HG03097 (cell line): ENCODE data around the gene CNGB1.

Experiments
- ATAC-seq: cut with Tn5 transposase; IDR thresholded peaks from one replicate; pipeline ENCODE4 v1.9.1; 2021; ENCODE audit not compliant: unreplicated experiment, low FRiP score

Gene CNGB1

DNA sequence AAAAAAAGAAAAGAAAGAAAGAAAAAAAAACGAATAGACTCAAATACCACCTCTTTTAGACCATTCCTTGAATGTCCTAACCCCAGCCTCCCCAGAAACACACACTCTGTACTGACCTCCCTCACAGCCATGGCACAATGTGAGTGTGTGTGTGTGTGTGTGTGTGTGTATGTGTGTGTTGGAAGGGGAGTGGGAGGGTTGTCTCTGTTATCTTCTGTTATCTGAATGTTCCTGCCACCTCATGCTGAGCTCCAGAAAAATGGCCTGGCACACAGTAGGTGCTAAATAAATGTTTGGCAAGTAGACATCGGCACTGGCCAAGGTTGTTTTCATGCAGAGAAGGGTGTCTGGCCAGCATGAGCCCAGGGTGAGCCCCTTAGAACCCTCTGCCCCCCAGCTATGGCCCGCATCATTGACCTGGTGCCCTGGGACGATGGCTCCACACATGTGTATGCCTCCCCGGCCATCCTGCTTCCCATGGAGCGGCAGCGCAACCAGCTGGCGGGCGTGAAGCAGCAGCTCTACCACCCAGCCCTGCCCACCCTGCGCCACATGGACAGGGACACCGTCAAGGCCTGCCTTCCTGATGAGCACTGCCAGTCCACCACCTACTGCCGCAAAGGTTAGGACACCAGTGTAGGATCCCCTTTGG, 6.6 kb upstream of the CNGB1 start:
- no peak for ATAC-seq

- no peak for ATAC-seq
Observed at GRCh38 chr16:57976331-57976796, 5.4 kb upstream of the CNGB1 start.

GRCh38 chr16:57972306-57972705, 1.4 kb upstream of the CNGB1 start:
- no peak for ATAC-seq

DNA sequence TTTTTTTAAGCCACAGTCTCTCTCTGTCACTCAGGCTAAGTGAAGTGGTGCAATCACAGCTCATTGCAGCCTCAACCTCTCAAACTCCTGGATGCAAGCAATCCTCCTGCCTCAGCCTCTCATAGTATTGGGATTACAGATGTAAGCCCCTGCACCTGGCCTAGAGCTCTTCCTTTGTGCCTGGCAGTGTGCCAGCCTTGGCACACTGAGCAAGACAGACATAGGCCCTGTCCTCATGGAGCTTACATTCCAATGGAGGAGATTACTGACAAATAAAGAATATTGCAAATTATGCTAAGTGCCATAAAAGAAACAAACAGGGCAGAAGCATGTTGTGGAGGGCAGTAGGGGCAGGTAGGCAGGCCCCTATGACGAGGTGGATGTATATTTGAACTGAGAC, 920 bp upstream of the CNGB1 start:
- no peak for ATAC-seq

GRCh38 chr16:57970319-57970718, 609 bp downstream of the CNGB1 start:
- ATAC-seq: no peak

DNA sequence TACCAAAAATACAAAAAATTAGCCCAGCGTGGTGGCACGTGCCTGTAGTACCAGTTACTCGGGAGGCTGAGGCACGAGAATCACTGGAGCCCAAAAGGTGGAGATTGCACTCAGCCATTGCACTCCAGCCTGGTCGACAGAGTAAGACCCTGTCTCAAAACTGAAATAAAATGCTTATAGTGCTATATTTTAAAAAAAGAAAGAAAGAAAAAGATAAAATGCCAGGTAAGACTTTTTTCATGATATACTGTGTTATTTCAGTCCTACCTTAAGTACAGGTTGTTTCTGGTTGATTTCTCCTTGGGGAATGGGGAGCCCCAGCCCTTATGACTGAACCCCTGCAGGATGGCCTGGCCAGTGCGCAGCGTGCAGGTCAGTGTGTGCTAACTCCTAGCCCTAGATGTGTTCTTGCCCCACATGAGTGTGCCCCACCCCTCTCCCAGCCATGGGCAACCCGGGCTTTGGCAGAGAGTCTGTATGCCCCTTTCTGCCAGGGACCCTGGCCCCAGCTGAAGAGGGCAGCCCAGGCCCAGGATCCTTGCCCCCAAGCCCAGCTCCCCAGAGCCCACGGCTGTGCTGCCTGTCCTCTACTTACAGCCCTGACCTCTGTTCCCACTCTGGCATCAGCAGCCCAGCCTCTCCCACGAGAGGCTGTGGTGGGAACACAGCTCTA, 1.3 kb downstream of the CNGB1 start:
- no peak for ATAC-seq

- ATAC-seq: no peak
Observed at GRCh38 chr16:57967916-57968315, 3.0 kb downstream of the CNGB1 start.

DNA sequence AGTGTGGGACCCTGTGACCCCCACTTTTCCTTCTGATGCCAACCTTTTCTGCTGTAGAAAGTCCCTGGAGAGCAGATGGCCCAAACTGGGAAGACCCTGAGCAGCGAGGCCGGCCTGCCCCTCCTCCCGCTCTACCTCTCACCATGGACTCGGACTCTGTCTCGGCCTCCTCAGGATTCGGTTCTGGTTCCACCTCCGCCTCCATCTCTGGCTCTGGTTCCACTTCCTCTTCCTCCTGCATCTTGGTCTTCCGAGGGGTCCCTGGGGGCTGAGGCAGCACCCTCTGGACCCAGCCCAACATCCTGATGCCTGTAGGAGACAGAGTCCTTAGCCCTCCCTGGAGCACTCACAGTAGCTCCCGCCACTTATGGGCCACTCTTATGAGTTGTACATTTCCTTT, 3.9 kb downstream of the CNGB1 start:
- ATAC-seq: no peak

- no peak for ATAC-seq
Observed at GRCh38 chr16:57966204-57966771, 4.6 kb downstream of the CNGB1 start.

- no peak for ATAC-seq
Observed at GRCh38 chr16:57964157-57964700, 6.7 kb downstream of the CNGB1 start.

- no peak for ATAC-seq
Observed at GRCh38 chr16:57962756-57963155, 8.2 kb downstream of the CNGB1 start.

DNA sequence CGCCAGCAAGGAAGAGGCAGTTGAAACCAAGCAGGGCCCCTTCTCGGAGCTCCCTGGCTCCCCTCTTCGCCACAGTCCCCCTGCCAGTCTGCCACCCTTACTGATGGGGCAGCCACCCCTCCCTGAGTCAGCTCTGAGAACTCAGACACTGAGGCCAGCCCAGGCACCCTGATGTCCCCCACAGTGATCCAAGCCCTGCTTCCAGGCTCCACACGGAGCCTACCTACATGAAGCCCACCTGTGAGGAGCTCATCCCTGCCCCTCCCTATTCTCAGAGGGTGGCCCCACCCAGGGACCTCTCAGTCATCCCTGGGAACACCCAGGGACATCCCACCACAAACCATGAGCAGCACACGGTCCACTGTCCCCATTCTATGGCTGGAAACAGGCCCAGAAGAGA, 8.9 kb downstream of the CNGB1 start:
- no peak for ATAC-seq

DNA sequence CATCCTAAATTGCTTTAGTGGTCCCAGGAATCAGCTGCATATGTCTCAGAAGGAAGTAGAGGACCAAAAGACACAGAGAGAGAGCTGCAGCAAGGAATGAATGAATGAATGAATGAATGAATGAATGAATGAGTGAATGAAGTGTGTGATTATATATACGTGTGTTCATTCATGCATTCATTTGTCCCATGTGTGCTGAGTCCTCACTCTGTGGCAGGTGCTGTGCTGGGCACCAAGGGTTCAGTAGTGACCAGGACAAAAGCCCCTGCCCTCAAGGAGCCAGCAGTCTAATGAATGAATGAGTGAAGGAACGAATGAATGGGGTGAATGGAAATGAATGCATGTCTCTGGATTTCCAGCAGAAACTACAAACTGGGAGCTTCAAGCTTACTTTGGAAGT, 9.4 kb downstream of the CNGB1 start:
- no peak for ATAC-seq

DNA sequence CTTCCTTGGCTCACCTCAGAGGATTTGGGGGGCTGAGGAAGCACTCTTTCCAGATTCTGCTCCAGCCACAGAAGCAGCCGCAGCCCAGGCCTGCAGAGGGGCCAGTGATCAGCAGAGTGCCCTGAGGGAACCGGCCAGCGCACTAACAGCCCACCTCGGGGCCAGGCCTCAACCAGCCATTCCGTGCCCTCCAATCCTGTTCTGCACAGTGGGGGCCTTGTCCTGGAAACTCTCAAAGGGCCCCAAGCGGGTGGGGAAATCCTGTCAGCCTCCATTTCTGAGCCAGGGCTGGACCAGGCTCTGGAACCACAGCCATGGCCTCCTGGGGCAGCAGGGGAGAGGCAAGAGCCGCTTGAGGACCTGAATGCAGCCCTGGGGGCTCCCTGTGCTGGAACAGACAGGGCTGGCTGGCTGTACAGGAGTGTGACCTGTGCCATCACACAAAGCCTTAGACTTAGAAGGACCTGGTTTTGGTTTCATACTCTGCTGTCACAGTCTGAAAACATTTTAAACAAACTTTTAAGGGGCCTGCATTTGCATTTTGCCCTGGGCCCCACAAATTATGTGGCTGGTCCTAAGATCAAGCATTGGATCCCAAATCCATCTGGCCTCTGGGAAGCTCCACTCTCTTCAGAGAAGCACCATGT, 10.0 kb downstream of the CNGB1 start:
- ATAC-seq: no peak

DNA sequence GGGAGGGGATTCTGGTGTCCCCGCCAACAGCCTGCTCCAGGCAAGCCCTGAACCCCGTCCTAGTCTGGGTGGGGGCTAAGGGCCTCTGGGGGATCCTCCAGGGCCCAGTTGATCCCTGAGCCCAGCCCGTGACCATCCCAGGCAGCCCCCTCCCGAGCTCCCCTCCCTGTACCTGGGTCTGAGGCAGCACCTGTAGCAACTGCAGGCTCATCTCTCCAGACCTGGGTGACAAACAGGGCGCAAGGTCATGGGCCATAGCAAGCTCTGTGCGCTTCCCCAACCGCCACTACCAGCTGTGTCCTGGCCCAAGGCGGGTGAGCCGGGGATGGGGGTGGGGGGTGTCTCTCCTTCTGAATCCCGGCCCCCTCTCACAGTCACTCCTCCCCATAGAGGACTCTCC, 10.6 kb downstream of the CNGB1 start:
- no peak for ATAC-seq

GRCh38 chr16:57959804-57960203, 11.1 kb downstream of the CNGB1 start:
- no peak for ATAC-seq

- no peak for ATAC-seq
Observed at GRCh38 chr16:57959121-57959520, 11.8 kb downstream of the CNGB1 start.

DNA sequence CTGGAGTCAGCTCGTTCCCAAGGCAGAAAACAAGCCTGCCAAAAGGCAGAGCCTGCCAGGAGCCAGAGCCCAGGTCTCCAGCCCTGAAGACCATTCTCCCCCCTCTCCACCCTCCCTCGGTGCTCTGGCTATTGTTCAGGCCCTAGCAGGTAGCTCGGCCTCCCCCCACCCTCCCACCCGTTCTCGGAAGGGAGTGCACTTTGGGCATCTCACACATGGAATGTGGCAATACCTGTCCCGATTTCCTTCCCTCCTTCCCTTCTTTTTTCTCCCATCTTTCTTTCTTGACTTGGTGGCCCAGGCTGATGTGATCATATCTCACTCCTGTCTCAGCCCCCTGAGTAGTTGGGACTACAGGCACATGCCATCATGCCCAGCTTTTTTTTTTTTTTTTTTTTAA, 12.4 kb downstream of the CNGB1 start:
- ATAC-seq: no peak

GRCh38 chr16:57957673-57958392, 13.1 kb downstream of the CNGB1 start:
- no peak for ATAC-seq

DNA sequence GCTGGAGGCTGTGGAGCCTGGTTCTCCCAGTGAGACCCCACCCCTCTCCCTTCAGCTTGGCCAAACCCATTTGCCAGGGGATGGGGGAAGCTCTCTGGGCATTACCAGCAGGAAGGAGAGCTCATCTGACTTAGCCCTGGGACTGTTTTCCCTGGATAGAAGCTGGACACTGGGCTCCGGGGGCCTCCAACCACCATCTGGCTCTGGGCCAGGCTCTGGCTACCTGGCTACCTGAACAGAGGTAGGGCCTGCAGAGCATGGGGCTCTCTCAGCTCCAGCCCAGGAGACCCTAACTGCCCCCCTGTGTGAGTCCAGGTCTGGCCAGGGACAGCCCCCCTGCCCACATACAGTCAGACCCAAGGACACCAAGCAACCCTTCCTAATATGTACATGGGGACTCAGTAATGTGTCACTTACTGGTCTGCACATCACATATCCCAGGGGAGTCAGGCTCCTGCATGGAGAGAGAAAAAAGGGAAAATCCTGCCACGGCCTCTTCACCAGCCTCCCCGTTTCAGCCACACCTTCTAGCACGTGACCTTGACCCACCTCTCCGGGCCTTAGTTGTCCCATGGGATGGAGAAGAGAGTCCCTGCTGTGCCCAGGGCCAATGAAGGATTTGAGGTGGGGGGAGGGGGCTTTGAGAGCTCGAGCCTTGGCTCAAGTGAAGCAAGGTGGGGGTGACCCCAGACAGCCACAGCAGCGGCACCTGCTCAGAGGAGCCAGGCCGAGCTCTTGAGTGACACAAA, 13.8 kb downstream of the CNGB1 start:
- ATAC-seq: no peak
